GM12801 (cell line): Measurements from ENCODE around the gene UNC5A.

Experiments used
- TF ChIP-seq, protein P1 (sequence below): IDR thresholded peaks from one replicate; pipeline ENCODE4 v1.5.1; 2011; ENCODE audit warnings: control low read depth; ENCODE audit not compliant: insufficient read length; ENCODE audit errors: extremely low read depth

The UNC5A gene

DNA sequence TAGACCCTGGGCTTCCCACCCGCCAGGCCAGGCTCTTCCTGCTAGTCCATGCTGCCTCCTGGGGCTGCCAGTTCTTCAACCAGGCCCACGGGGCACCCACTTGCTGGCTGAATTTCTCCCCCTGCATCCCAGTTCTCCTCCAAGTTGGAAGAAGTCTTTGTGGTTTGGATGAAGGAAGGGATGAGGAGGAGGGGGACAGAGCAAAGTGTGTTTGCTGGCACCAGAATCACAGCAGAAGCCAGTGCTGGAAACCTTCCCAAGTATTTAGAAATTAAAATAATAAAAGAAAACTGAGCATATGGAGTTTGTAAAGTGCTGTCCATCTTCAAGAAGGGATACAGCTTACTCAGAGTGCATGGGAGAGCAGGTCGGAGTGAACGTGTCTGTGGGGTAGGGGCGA, 19.4 kb upstream of the UNC5A start:
- TF ChIP-seq, protein P1, sequence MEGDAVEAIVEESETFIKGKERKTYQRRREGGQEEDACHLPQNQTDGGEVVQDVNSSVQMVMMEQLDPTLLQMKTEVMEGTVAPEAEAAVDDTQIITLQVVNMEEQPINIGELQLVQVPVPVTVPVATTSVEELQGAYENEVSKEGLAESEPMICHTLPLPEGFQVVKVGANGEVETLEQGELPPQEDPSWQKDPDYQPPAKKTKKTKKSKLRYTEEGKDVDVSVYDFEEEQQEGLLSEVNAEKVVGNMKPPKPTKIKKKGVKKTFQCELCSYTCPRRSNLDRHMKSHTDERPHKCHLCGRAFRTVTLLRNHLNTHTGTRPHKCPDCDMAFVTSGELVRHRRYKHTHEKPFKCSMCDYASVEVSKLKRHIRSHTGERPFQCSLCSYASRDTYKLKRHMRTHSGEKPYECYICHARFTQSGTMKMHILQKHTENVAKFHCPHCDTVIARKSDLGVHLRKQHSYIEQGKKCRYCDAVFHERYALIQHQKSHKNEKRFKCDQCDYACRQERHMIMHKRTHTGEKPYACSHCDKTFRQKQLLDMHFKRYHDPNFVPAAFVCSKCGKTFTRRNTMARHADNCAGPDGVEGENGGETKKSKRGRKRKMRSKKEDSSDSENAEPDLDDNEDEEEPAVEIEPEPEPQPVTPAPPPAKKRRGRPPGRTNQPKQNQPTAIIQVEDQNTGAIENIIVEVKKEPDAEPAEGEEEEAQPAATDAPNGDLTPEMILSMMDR, result no peak

DNA sequence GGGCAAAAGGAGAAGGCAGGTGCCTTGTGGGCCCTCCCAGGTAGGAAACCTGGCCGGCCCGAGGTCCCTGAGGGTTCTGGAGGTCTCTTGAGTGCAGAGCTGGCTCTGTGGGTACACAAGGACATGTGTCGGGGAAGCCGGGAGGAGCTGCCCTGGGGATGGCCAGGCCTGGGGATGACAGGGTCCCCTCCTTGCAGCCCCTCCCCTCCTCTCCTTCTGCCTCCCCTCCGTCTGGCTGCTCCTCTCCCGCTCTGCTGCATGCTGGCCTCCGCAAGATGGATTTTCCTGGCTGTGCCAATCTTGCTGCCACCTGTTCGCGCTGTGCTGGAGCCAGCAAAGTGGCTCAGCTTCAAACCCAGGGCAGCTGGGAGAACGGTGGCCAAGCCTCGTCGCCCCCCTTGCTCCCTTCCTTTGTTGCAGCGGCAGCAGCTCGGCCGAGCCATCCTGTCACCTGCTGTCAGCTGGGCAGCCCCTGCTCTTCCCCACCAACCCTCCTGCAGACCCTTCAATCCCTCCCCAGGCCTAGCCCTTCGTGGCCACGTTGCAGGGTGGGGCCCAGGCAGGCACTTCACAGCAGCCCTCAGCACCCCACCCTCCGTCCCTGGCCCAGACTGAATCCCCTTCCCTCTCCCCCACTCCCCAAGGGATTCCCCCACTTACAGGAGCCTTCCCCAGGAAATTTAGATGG, 17.6 kb upstream of the UNC5A start:
- TF ChIP-seq, protein P1, result no peak

GRCh38 chr5:176793343-176793699, 17.0 kb upstream of the UNC5A start:
- TF ChIP-seq, protein P1, result no peak

DNA sequence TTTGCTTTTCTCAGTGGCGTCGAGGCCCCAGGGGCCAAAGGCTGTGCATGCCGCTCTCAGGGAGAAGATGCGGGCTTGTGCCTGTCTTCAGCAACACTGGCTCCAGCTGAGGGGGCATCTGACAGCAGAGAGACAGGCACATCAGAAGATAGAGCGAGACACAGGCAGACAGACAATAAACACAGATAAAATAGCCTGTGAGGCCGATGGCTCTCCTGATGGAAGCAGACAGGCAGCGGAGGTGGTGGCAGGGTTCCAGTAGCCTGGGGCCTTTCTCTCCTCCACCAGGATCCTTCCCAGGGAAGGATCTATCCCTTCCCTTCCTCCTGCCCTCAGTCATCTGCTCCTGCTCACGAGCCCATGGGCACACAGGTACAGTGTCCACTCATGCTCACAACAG, 16.6 kb upstream of the UNC5A start:
- TF ChIP-seq, protein P1, result no peak

DNA sequence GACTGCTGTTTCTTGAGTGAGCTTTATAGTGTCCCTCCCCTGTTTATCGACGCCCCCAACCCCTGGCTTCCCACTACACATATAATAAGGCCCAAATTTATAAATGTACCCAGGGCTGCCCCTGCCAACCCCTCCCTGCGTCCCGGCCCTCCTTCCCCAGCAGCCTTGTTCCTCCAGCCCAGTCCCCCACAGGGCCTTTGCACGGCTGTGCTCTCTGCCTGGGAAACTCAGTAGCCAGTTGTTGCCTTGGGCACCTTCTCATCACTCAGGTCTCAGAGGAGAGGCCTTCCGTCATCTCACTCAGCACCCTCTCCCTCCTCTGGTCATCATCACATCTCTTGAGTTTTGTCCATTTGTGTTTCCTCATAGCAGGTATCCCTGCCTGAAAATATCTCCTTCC, 15.8 kb upstream of the UNC5A start:
- TF ChIP-seq, protein P1, result no peak

- TF ChIP-seq, protein P1, result no peak
Measured at GRCh38 chr5:176796411-176796810, 13.9 kb upstream of the UNC5A start.

DNA sequence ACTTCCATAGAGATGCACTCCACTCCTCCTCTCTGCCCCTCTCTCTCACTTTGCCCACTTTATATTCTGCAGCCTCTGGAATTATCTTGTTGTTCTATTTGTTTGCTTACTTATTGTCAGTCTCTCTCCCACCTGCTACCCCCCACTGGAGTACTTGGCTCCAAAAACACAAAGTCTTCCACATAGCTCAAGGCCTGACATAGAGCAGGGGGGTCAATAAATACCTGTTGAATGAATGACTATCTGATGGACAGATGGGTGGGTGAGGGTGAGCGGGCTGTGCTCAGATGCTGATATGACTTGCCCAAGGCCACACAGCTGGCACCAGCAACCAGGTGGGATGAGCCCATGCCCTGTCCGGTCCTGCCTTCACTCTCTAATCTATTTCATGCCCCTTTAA, 13.4 kb upstream of the UNC5A start:
- TF ChIP-seq, protein P1, result no peak
